Ishikawa (cell line): ENCODE measurements around the gene USP14.

Source experiments
- CEBPB ChIP-seq: IDR thresholded peaks from 2 replicates; pipeline ENCODE4 v1.6.1; 2012
- EP300 ChIP-seq: IDR thresholded peaks from 2 replicates; pipeline ENCODE4 v1.6.1; 2012; ENCODE audit warnings: borderline replicate concordance
- FOXM1 ChIP-seq: IDR thresholded peaks from 2 replicates; pipeline ENCODE4 v1.6.1; 2012; ENCODE audit warnings: low read depth, borderline replicate concordance
- RAD21 ChIP-seq: IDR thresholded peaks from 2 replicates; pipeline ENCODE4 v1.6.1; 2012; ENCODE audit warnings: low read depth
- REST ChIP-seq: IDR thresholded peaks from 2 replicates; pipeline ENCODE4 v1.6.1; 2012; ENCODE audit warnings: low read depth, mild to moderate bottlenecking
- TAF1 ChIP-seq: IDR thresholded peaks from 2 replicates; pipeline ENCODE4 v1.6.1; 2012; ENCODE audit warnings: low read depth, mild to moderate bottlenecking
- TCF12 ChIP-seq: IDR thresholded peaks from 2 replicates; pipeline ENCODE4 v1.6.1; 2012; ENCODE audit warnings: low read depth
- YY1 ChIP-seq: IDR thresholded peaks from 2 replicates; pipeline ENCODE4 v1.6.1; 2012; ENCODE audit warnings: low read depth

- TF ChIP-seq CEBPB (no peak), RAD21 (no peak), TAF1 (no peak), REST (no peak), YY1 (no peak), TCF12 (no peak), EP300 (no peak), FOXM1 (no peak)
These were observed 21.1 kb downstream of the USP14 start for GRCh38 chr18:179499-179898.
